ENCODE data around the gene CADM1.

GRCh38 chr11:115391160-115391559, 113.1 kb downstream of the CADM1 start:
- no peak for TF ChIP-seq REST (IDR thresholded peaks at IDR 0.05; ENCODE audit: low read depth)
- no peak for TF ChIP-seq POLR2AphosphoS5 (IDR thresholded peaks at IDR 0.05; ENCODE audit: low read depth, low read length)
- TF ChIP-seq SP1 (IDR thresholded peaks at IDR 0.05; ENCODE audit: low read depth), result no peak

Measured in HCT116 (cell line).